Adipocyte (in vitro differentiated cells): ENCODE measurements around the gene PCDH1.

Source experiments
- DNase-seq: peaks from one replicate; pipeline ENCODE4 v3.0.0-alpha.2; 2015; ENCODE audit warnings: low read depth
- H3K27me3 ChIP-seq: replicated peaks from 2 replicates; pipeline ENCODE4 v1.7.0; 2013; ENCODE audit warnings: mild to moderate bottlenecking, low read length, moderate library complexity; ENCODE audit not compliant: control insufficient read depth, insufficient read depth
- H3K36me3 ChIP-seq: 2 replicates; pipeline ENCODE4 v1.7.0; 2013; ENCODE audit warnings: low read length, mild to moderate bottlenecking, moderate library complexity; ENCODE audit not compliant: control insufficient read depth, insufficient read depth, severe bottlenecking
- H3K4me1 ChIP-seq: 2 replicates; pipeline ENCODE4 v1.7.0; 2013; ENCODE audit warnings: mild to moderate bottlenecking, low read length, moderate library complexity; ENCODE audit not compliant: control insufficient read depth, insufficient read depth
- H3K4me3 ChIP-seq: 2 replicates; pipeline ENCODE4 v1.7.0; 2013; ENCODE audit warnings: mild to moderate bottlenecking, low read length, moderate library complexity
- H3K9ac ChIP-seq: 2 replicates; pipeline ENCODE4 v1.7.0; 2013; ENCODE audit warnings: mild to moderate bottlenecking, low read length, moderate library complexity
- H3K9me3 ChIP-seq: 2 replicates; pipeline ENCODE4 v1.7.0; 2013; ENCODE audit warnings: mild to moderate bottlenecking, low read length, moderate library complexity; ENCODE audit not compliant: control insufficient read depth

The PCDH1 gene

GRCh38 chr5:141862936-141863543 is 15.2 kb downstream of the PCDH1 start:
- Histone ChIP-seq H3K36me3 (no peaks in the 10 kb centered on the region), H3K4me3 (no peak overlapping the region), H3K4me1 (no peaks in the 10 kb centered on the region), H3K27me3 (peaks cover 44% of the 10 kb centered on the region), H3K9me3 (no peaks in the 10 kb centered on the region), H3K9ac (no peak overlapping the region)
- no peak for DNase-seq

GRCh38 chr5:141861194-141861593 is 17.0 kb downstream of the PCDH1 start:
- no peaks in the 10 kb centered on the region for H3K4me1 ChIP-seq
- no peaks in the 10 kb centered on the region for H3K36me3 ChIP-seq
- H3K27me3 ChIP-seq, result peaks cover 43% of the 10 kb centered on the region

GRCh38 chr5:141858079-141858765 is 20.0 kb downstream of the PCDH1 start:
- H3K4me3 ChIP-seq, result no peak overlapping the region
- DNase-seq, result no peak
- no peaks in the 10 kb centered on the region for H3K4me1 ChIP-seq
- H3K27me3 ChIP-seq, result peaks cover 46% of the 10 kb centered on the region
- no peaks in the 10 kb centered on the region for H3K36me3 ChIP-seq
- H3K9me3 ChIP-seq, result no peaks in the 10 kb centered on the region
- H3K9ac ChIP-seq, result no peak overlapping the region

More at GRCh38 chr5:141861194-141861593, 17.0 kb downstream of the PCDH1 start:
- Histone ChIP-seq H3K9me3 (no peaks in the 10 kb centered on the region), H3K4me3 (no peak overlapping the region), H3K9ac (no peak overlapping the region)
- DNase-seq, result no peak

- Histone ChIP-seq H3K4me3 (no peak overlapping the region), H3K9ac (no peak overlapping the region), H3K36me3 (no peaks in the 10 kb centered on the region)
These were observed 21.0 kb downstream of the PCDH1 start for GRCh38 chr5:141857226-141857625.

GRCh38 chr5:141856037-141856790 is 22.0 kb downstream of the PCDH1 start:
- no peak for DNase-seq
- Histone ChIP-seq H3K27me3 (peaks cover 42% of the 10 kb centered on the region), H3K4me3 (no peak overlapping the region), H3K4me1 (no peaks in the 10 kb centered on the region), H3K9me3 (no peaks in the 10 kb centered on the region), H3K36me3 (no peaks in the 10 kb centered on the region), H3K9ac (no peak overlapping the region)

More at GRCh38 chr5:141857226-141857625, 21.0 kb downstream of the PCDH1 start:
- Histone ChIP-seq H3K4me1 (no peaks in the 10 kb centered on the region), H3K27me3 (peaks cover 40% of the 10 kb centered on the region), H3K9me3 (no peaks in the 10 kb centered on the region)
- no peak for DNase-seq

- Histone ChIP-seq H3K4me3 (no peak overlapping the region), H3K9me3 (no peaks in the 10 kb centered on the region), H3K4me1 (no peaks in the 10 kb centered on the region), H3K9ac (no peak overlapping the region), H3K27me3 (peaks cover 37% of the 10 kb centered on the region), H3K36me3 (no peaks in the 10 kb centered on the region)
- DNase-seq, result no peak
These were observed 22.8 kb downstream of the PCDH1 start for GRCh38 chr5:141855265-141856036.

GRCh38 chr5:141853895-141854626 is 24.1 kb downstream of the PCDH1 start:
- H3K27me3 ChIP-seq, result peaks cover 25% of the 10 kb centered on the region
- no peak overlapping the region for H3K4me3 ChIP-seq
- peaks cover 3% of the 10 kb centered on the region for H3K4me1 ChIP-seq
- no peak for DNase-seq
- H3K9ac ChIP-seq, result no peak overlapping the region
- no peaks in the 10 kb centered on the region for H3K36me3 ChIP-seq
- no peaks in the 10 kb centered on the region for H3K9me3 ChIP-seq

GRCh38 chr5:141852448-141852847 is 25.8 kb downstream of the PCDH1 start:
- peaks cover 6% of the 10 kb centered on the region for H3K4me1 ChIP-seq
- H3K9ac ChIP-seq, result no peak overlapping the region
- no peaks in the 10 kb centered on the region for H3K9me3 ChIP-seq
- no peaks in the 10 kb centered on the region for H3K36me3 ChIP-seq
- DNase-seq, result no peak
- no peak overlapping the region for H3K4me3 ChIP-seq
- peaks cover 15% of the 10 kb centered on the region for H3K27me3 ChIP-seq

- Histone ChIP-seq H3K36me3 (no peaks in the 10 kb centered on the region), H3K27me3 (peaks cover 10% of the 10 kb centered on the region), H3K4me3 (no peak overlapping the region), H3K9ac (no peak overlapping the region), H3K4me1 (peaks cover 6% of the 10 kb centered on the region), H3K9me3 (no peaks in the 10 kb centered on the region)
- no peak for DNase-seq
These were observed 26.9 kb downstream of the PCDH1 start for GRCh38 chr5:141851195-141851874.

GRCh38 chr5:141850786-141851185 is 27.4 kb downstream of the PCDH1 start:
- no peak overlapping the region for H3K9ac ChIP-seq
- H3K36me3 ChIP-seq, result no peaks in the 10 kb centered on the region
- no peaks in the 10 kb centered on the region for H3K9me3 ChIP-seq
- peaks cover 6% of the 10 kb centered on the region for H3K4me1 ChIP-seq
- peak overlapping the region; percentile 41 for H3K4me3 ChIP-seq
- DNase-seq, result no peak
- peaks cover 15% of the 10 kb centered on the region for H3K27me3 ChIP-seq
